Heart left ventricle (tissue), 16 donors: ENCODE data around the gene GATA2. TPM values are rescaled to one million over a fixed set of nuclear protein-coding genes. Genes with fewer than 3 reads are reported as not detected.
A peak's percentile ranks its signal among the peaks of the same experiment; 100 is the strongest.

Experiments used
- ATAC-seq, 4 donors: fragments of 200-7000 bp; cut with Tn5 transposase; one replicate each; pipeline ENCODE4 v1.9.1; 2020 to 2022; ENCODE audit warnings: moderate library complexity in 4 of 4, mild to moderate bottlenecking in 3 of 4, moderate number of reproducible peaks in 1 of 4
- DNase-seq, 5 donors: peaks; one replicate each; pipeline ENCODE4 v3.0.0-alpha.2; 2020
- H3K27ac ChIP-seq, 12 donors: fragments of 200-600 bp; sonication (generic) in 4 of 12; one replicate each; pipeline versions ENCODE4 v1.5.0 to v1.8.0; 2016 to 2022; ENCODE audit warnings: mild to moderate bottlenecking in 2 of 12
- H3K27me3 ChIP-seq, 9 donors: fragments of 200-600 bp; sonication (generic) in 2 of 9; one replicate each; pipeline versions ENCODE4 v1.5.1 to v1.8.0; 2016 to 2022; ENCODE audit warnings: mild to moderate bottlenecking in 3 of 9
- H3K36me3 ChIP-seq, 9 donors: fragments of 200-600 bp; sonication (generic) in 2 of 9; one replicate each; pipeline versions ENCODE4 v1.5.0 to v1.8.0; 2018 to 2022; ENCODE audit warnings: mild to moderate bottlenecking in 2 of 9
- H3K4me1 ChIP-seq, 12 donors: fragments of 200-600 bp; sonication (generic) in 4 of 12; one replicate each; pipeline versions ENCODE4 v1.5.0 to v1.8.0; 2016 to 2022; ENCODE audit warnings: mild to moderate bottlenecking in 3 of 12
- H3K4me3 ChIP-seq, 12 donors: fragments of 200-600 bp; sonication (generic) in 4 of 12; one replicate each; pipeline versions ENCODE4 v1.5.0 to v1.8.0; 2017 to 2022; ENCODE audit warnings: mild to moderate bottlenecking in 9 of 12, moderate library complexity in 4 of 12
- H3K9me3 ChIP-seq, 12 donors: fragments of 200-600 bp; sonication (generic) in 4 of 12; one replicate each; pipeline versions ENCODE4 v1.5.0 to v1.8.0; 2016 to 2022; ENCODE audit warnings: mild to moderate bottlenecking in 1 of 12
- POLR2A ChIP-seq, 2 donors: fragments of 450-650 bp; IDR thresholded peaks; one replicate each; pipeline ENCODE4 v1.6.1; 2017; ENCODE audit warnings: antibody characterized with exemption in 2 of 2, mild to moderate bottlenecking in 2 of 2, moderate library complexity in 2 of 2
- WGBS, 4 donors: extraction: QIAGEN DNeasy Blood & Tissue Kit in 2 of 4; methylation state at CpG; one replicate each; pipeline versions ENCODE4 v1.1.5 to v1.1.7; 2013 to 2018; 5-methylcytosine and 5-hydroxymethylcytosine counted together
- intact Hi-C, 10 donors: fragments of 100-400 bp; cut with DNase I; formaldehyde crosslinking; loops; one replicate each; pipeline versions ENCODE4 v1.11.1 to v1.14.2; 2022
- polyA plus RNA-seq, 2 donors: library from polyadenylated mRNA; stranded (reverse); fragments of 200-250 nt; gene quantifications; one replicate each; pipeline ENCODE4 v1.2.3, GENCODE V29; 2013
- total RNA-seq, 9 donors: library from RNA; depleted of rRNA in 2 of 9; stranded (reverse); fragments of >200 nt in 2 of 9; fragmentation: NEBNext Ultra II Directional in 3 of 9; extraction: Animal tissue kit (Norgen Biotek cat#: 25700) in 3 of 9; gene quantifications; one replicate each; pipeline versions ENCODE4 v1.1.0 to v1.2.4, GENCODE V29; 2016 to 2023
- TF ChIP-seq, protein P1 (sequence below), 12 donors: fragments of 200-600 bp; sonication (generic) in 4 of 12; IDR thresholded peaks; one replicate each; pipeline versions ENCODE4 v1.5.0 to v1.8.0; 2018 to 2022; ENCODE audit warnings: antibody characterized with exemption in 12 of 12, mild to moderate bottlenecking in 5 of 12
- donor health status: ischemic (EF 13 %, LVEDD 7.1; RV severe dilation, severe dysfunction).
- donor health status: healthy with polysubstance abuse.
- donor health status: DM: no; HTN: yes; CAD: no.
- donor health status: DM: no; HTN: no; CAD: no.
- donor health status: ischemic (EF 25% LVEDD 6.9; RV normal size, moderate dysfunction).
- donor health status: ischemic (EF 25% LVEDD 5.7; RV mildly dilated, moderate dysfunction).
- donor health status: healthy.
- donor health status: DM: yes; HTN: yes; CAD: no.
- donor health status: ischemic (EF 35%, LVEDD 5.7; RV mildly dilated, moderate dysfunction).
- donor health status: nonischemic (EF 11% LVEDD 7.7; RV severe dilation, severe dysfunction).
- donor health status: DM: yes; HTN: yes; CAD: no.
- donor health status: PGD.
- donor health status: ischemic (EF 29% LVEDD 5.4; RV normal size, mild dysfunction).
- donor health status: nonischemic (EF 23%, LVEDD 6.1; RV moderate dilation, normal function).

GATA2 gene
- total and polyA plus RNA-seq, 11 donors: 6.0 to 30.7 (median 12.8) TPM

DNA sequence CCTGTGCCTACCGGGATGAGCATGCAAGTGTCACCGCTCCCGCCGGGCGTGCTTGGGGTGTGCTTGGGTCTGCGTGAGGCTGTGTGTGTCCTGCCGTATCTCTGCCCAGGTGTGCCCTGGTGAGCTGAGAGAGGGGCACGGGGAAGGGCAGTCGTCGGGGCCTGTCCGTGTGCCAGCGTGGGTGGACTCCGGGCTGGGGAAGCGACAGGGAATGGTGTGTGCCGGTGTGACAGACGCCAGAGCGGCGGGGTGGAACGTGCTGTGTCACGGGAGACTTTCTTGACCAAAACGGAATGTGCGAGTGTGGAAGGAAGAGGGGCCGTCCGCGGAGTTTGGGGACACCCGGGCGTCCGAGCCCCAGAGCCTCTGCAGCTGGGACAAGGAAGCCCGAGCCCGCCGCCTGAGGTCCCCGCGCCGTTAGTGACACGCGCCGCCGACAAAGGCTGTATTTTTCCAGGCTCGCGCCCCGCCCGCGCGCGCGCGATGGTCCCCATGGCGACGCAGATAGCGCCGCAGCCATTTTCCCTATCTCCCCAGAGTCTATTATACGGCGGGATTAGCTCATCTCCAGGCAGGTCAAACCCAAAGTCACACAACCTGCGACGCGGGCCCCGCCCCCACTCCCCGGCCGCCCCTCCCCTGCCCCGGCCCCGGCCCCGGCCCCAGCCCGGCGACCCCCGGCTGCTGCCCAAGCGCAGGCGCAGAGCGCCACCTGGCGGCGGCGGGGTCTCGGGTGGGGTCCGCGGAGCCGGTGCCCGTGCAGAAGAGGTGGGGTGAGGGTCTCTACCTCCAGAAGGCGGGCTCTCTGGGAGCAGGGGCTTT, 4.5 kb upstream of the GATA2 start:
- intact Hi-C loops: loop anchor here (1.0 to 10.0 kb wide), 18 partner anchors 33 to 420 kb away; no protein-coding TSS in a partner anchor
- 1 to 5% (median 4%) methylated on average over 14 to 77 of the region's 77 CpGs for WGBS, 4 donors
- H3K27ac ChIP-seq: peak overlapping the region in 3 of 12 donors; percentile 0 to 51 (median 29)
- H3K4me1 ChIP-seq: peaks cover 8 to 30% (median 18%) of the 10 kb centered on the region in 12 donors
- DNase-seq (peak; percentile 62 to 85 (median 72)), ATAC-seq (peak; percentile 34 to 83 (median 74))
- H3K36me3 ChIP-seq: no peaks in the 10 kb centered on the region
- no peak for TF ChIP-seq POLR2A (IDR thresholded peaks at IDR 0.05)
- TF ChIP-seq, protein P1, sequence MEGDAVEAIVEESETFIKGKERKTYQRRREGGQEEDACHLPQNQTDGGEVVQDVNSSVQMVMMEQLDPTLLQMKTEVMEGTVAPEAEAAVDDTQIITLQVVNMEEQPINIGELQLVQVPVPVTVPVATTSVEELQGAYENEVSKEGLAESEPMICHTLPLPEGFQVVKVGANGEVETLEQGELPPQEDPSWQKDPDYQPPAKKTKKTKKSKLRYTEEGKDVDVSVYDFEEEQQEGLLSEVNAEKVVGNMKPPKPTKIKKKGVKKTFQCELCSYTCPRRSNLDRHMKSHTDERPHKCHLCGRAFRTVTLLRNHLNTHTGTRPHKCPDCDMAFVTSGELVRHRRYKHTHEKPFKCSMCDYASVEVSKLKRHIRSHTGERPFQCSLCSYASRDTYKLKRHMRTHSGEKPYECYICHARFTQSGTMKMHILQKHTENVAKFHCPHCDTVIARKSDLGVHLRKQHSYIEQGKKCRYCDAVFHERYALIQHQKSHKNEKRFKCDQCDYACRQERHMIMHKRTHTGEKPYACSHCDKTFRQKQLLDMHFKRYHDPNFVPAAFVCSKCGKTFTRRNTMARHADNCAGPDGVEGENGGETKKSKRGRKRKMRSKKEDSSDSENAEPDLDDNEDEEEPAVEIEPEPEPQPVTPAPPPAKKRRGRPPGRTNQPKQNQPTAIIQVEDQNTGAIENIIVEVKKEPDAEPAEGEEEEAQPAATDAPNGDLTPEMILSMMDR (IDR thresholded peaks at IDR 0.05): peak; percentile 44 to 93 (median 72)
- H3K9me3 ChIP-seq: no peaks in the 10 kb centered on the region
- peak overlapping the region; percentile 25 to 66 (median 56) for H3K4me3 ChIP-seq
- H3K27me3 ChIP-seq: peaks cover 3 to 74% (median 29%) of the 10 kb centered on the region in 9 donors

DNA sequence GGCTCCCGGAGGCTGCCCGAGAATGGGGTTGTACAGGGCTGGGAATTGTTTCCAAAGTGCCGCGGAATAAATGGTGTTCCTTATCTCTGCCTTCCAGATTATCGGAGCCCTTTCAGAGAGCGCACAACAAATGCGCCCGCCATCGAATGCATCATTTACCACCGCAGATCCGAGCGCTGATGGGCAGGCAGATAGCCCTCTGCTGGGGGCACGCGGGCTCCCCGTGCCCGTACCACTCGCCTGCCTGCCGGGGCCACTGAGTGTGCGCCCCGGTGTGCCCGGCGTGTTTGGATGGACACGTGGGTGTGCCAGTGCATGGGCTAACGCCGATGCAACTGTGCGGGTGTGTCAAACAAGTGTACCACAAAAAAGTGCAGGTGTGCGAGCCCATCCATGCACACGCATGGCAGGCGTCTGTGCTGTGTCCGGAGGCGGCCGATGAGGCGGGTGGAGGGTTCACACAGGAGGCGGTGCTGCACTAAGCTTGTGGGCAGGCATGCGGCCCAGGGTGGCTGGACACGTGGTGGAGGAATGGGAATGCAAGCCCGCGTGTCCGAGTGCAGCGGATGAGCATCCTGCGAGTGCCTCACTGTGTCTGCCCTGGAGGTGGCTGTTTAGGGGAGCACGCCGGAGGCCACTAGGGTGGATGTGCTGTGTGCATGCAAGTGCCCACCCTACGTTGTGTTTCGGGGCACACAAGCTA, 3.8 kb upstream of the GATA2 start:
- ATAC-seq (peak in 3 of 4 donors; percentile 33 to 49 (median 34)), DNase-seq (no peak)
- TF ChIP-seq POLR2A (IDR thresholded peaks at IDR 0.05): no peak
- TF ChIP-seq, protein P1 (IDR thresholded peaks at IDR 0.05): no peak
- Histone ChIP-seq H3K4me3 (peak overlapping the region in 9 of 12 donors; percentile 25 to 66 (median 58)), H3K9me3 (no peaks in the 10 kb centered on the region), H3K4me1 (peaks cover 8 to 37% (median 23%) of the 10 kb centered on the region in 12 donors), H3K27me3 (peaks cover 11 to 74% (median 36%) of the 10 kb centered on the region in 9 donors), H3K36me3 (peaks cover 0 to 7% (median 0%) of the 10 kb centered on the region in 9 donors), H3K27ac (no peak overlapping the region)
- 35 to 64% (median 46%) methylated on average over 33 to 45 of the region's 45 CpGs for WGBS, 4 donors
- intact Hi-C loops: loop anchor here (1.0 to 10.0 kb wide), 16 partner anchors 32 to 419 kb away; no protein-coding TSS in a partner anchor

DNA sequence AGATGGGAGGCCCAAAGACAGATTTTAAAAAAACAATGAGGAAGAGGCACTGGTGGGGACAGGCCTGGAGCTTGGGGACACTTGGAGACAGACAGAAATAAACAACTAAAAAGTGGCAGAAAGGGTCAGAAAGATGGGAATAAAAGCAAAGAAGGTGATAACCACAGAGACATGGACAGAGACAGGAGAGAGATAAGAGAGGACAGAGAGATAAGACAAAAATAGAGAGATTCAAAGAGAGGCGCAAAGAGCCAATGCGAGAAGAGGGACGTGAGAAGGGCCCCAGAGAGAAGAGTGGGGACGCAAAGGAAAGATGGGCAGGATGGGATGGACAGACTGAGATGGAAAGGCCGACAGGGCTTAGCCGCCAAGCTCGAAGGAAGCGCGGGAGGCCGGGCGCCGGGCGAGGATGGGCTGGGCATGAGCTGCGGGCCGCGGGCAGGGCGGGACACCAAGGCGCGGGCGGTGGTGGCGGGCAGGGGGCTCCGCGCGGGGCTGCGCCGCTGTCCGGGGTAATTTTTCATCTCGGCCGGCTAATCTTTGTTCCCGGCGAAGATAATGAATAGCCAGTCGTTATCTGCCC, 3.1 kb upstream of the GATA2 start:
- Histone ChIP-seq H3K4me1 (peaks cover 8 to 43% (median 25%) of the 10 kb centered on the region in 12 donors), H3K27me3 (peaks cover 17 to 74% (median 43%) of the 10 kb centered on the region in 9 donors), H3K9me3 (no peaks in the 10 kb centered on the region), H3K4me3 (no peak overlapping the region), H3K27ac (no peak overlapping the region), H3K36me3 (peaks cover 0 to 9% (median 0%) of the 10 kb centered on the region in 9 donors)
- DNase-seq (no peak), ATAC-seq (no peak)
- WGBS, 4 donors: 56 to 69% (median 66%) methylated on average over 32 of the region's 32 CpGs
- TF ChIP-seq, protein P1 (IDR thresholded peaks at IDR 0.05): no peak
- intact Hi-C loops: loop anchor here (2.0 to 10.0 kb wide), 15 partner anchors 67 to 419 kb away; no protein-coding TSS in a partner anchor
